Mucosa of gallbladder (tissue), 1 donor: Measurements from ENCODE around the gene ZNF394. TPM values are rescaled to one million over a fixed set of nuclear protein-coding genes. Genes with fewer than 3 reads are reported as not detected.

Experiments used
- DNase-seq: peaks from one replicate; pipeline ENCODE4 v3.0.0-alpha.2; 2020; ENCODE audit warnings: low spot score
- total RNA-seq: library from RNA; stranded (reverse); gene quantifications from one replicate; pipeline ENCODE4 v1.2.1, GENCODE V29; 2021
- donor health status: DM: no; HTN: no; CAD: no.

ZNF394 gene
- total RNA-seq, 1 donor from 2014 or later = 27.3 TPM

DNA sequence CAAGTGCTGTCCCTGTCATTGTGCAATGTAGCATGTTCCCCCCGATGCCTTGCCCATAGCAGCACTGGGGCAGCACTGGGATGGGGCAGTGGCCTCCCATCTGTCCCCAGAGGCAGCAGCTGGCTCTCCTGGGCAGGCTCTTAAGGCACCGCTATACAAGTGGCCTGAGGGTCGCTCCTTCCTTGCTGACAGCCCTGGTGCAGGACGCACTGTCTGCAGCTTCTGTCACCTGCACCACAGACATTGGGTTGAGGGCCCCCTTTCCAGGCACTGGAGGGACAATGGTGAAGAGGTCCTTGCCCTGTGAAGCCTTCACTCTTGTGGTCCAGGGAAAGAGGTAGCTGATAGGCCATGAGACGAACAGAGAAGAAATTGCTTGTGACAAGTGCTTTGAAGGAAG is 50.8 kb downstream of the ZNF394 start:
- DNase-seq = no peak

- DNase-seq = no peak
Observed at GRCh38 chr7:99448855-99449254, 51.2 kb downstream of the ZNF394 start.

GRCh38 chr7:99447943-99448342 is 52.1 kb downstream of the ZNF394 start:
- no peak for DNase-seq

DNA sequence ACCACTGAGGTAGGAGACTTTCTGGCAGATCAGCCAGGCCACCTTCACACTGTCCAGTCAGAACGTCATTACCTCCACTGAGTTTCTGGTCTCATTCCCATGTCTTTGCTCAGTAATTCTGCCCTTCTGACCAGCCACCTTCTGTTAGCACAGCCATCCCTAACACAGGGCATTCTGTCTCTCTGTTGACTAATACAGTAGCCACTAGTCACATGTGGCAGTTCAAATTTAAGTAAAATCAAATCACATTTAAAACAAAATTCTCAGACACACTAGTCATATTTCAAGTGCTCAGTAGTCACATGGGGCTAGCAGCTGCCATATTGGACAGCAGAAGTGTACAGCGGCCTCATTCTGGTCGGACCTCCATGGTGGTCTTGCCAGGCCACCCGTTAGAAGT is 54.0 kb downstream of the ZNF394 start:
- no peak for DNase-seq

Other genes with a start within 250 kb of the ZNF394 start
- gene MYH16, start 227.4 kb downstream of the ZNF394 start, total RNA-seq = 0.32 TPM
- gene ARPC1A, start 174.4 kb downstream of the ZNF394 start, total RNA-seq = 140 TPM
- 123 TPM for gene ARPC1B, start 125.6 kb downstream of the ZNF394 start, total RNA-seq
- gene PDAP1, start 91.7 kb downstream of the ZNF394 start, total RNA-seq = 83.7 TPM
- 77.8 TPM for gene BUD31, start 91.3 kb downstream of the ZNF394 start, total RNA-seq
- 4.9 TPM for gene PTCD1, start 61.5 kb downstream of the ZNF394 start, total RNA-seq
- 29.0 TPM for gene CPSF4, start 61.3 kb downstream of the ZNF394 start, total RNA-seq
- gene ATP5MF, start 34.1 kb downstream of the ZNF394 start, total RNA-seq = 248 TPM
- 13.0 TPM for gene ZNF789, start 27.4 kb downstream of the ZNF394 start, total RNA-seq
- gene ZKSCAN5, start 4.4 kb upstream of the ZNF394 start, total RNA-seq = 8.0 TPM
- gene FAM200A, start 51.8 kb upstream of the ZNF394 start, total RNA-seq = 7.3 TPM
- 52.5 TPM for gene ZNF655, start 58.4 kb upstream of the ZNF394 start, total RNA-seq
- 0.35 TPM for gene TMEM225B, start 98.0 kb upstream of the ZNF394 start, total RNA-seq
- gene ZSCAN25, start 116.7 kb upstream of the ZNF394 start, total RNA-seq = 16.8 TPM
- 223 TPM for gene CYP3A5, start 179.7 kb upstream of the ZNF394 start, total RNA-seq
- gene CYP3A7, start 234.9 kb upstream of the ZNF394 start, total RNA-seq = 92.6 TPM